HepG2 (cell line): ENCODE results near the gene ZNF77. TPM values are rescaled to one million over a fixed set of nuclear protein-coding genes. Genes with fewer than 3 reads are reported as not detected.

Experiments
- BHLHE40 ChIP-seq: IDR thresholded peaks from 2 replicates; pipeline ENCODE4 v1.6.1; 2011; ENCODE audit warnings: low read length, improper control_type of control experiment
- CHD4 ChIP-seq: fragments of 200-600 bp; sonication (generic); IDR thresholded peaks from 2 replicates; pipeline ENCODE4 v1.7.0; 2017; ENCODE audit warnings: mild to moderate bottlenecking, low read length, borderline replicate concordance
- ELF1 ChIP-seq: sonication (generic); formaldehyde crosslinking; IDR thresholded peaks from 2 replicates; pipeline ENCODE4 v1.4.0; 2020; ENCODE audit warnings: missing genetic modification reagents
- FOXO1 ChIP-seq: sonication (generic); formaldehyde crosslinking; IDR thresholded peaks from 2 replicates; pipeline ENCODE4 v1.4.0; 2020; ENCODE audit warnings: missing genetic modification reagents
- HNF4A ChIP-seq: sonication (generic); formaldehyde crosslinking; IDR thresholded peaks from 2 replicates; pipeline ENCODE4 v1.4.0; 2020; ENCODE audit warnings: missing genetic modification reagents
- KDM4B ChIP-seq: sonication (generic); formaldehyde crosslinking; IDR thresholded peaks from 2 replicates; pipeline ENCODE4 v1.4.0; 2020; ENCODE audit warnings: missing genetic modification reagents
- MAFF ChIP-seq: IDR thresholded peaks from 2 replicates; pipeline ENCODE4 v1.6.1; 2011; ENCODE audit warnings: low read depth, low read length, improper control_type of control experiment
- MED1 ChIP-seq: sonication (generic); formaldehyde crosslinking; IDR thresholded peaks from 2 replicates; pipeline ENCODE4 v1.4.0; 2020; ENCODE audit warnings: missing genetic modification reagents
- MXI1 ChIP-seq: IDR thresholded peaks from 3 replicates; pipeline ENCODE4 v1.6.1; 2012; ENCODE audit warnings: low read depth, low read length, inconsistent platforms, borderline replicate concordance
- NONO ChIP-seq, 2 experiments: fragments of 450-650 bp in 1 of 2; sonication (generic) in 1 of 2; formaldehyde crosslinking in 1 of 2; IDR thresholded peaks in 1 of 2; conservative IDR thresholded peaks in 1 of 2; 2 replicates each; pipeline versions ENCODE4 v1.6.1 to v1.8.0; 2017 to 2022; ENCODE audit warnings: mild to moderate bottlenecking in 1 of 2, missing genetic modification reagents in 1 of 2, moderate library complexity in 1 of 2
- RBFOX2 ChIP-seq: fragments of 200-400 bp; formaldehyde crosslinking; IDR thresholded peaks from 2 replicates; pipeline ENCODE4 v1.6.1; 2017; ENCODE audit warnings: low read depth, mild to moderate bottlenecking, low read length
- SRSF9 ChIP-seq: fragments of 200-400 bp; formaldehyde crosslinking; IDR thresholded peaks from 2 replicates; pipeline ENCODE4 v1.6.1; 2018; ENCODE audit warnings: borderline replicate concordance, mild to moderate bottlenecking, low read depth, low read length; ENCODE audit not compliant: insufficient read depth, poor library complexity, severe bottlenecking
- YEATS2 ChIP-seq: sonication (generic); formaldehyde crosslinking; IDR thresholded peaks from 2 replicates; pipeline ENCODE4 v1.4.0; 2020; ENCODE audit warnings: missing genetic modification reagents, borderline replicate concordance
- ZBTB38 ChIP-seq: sonication (generic); formaldehyde crosslinking; IDR thresholded peaks from 2 replicates; pipeline ENCODE4 v1.5.1; 2020; ENCODE audit warnings: mild to moderate bottlenecking, missing genetic modification reagents
- ZMYM3 ChIP-seq: sonication (generic); formaldehyde crosslinking; IDR thresholded peaks from 2 replicates; pipeline ENCODE4 v1.5.1; 2020; ENCODE audit warnings: mild to moderate bottlenecking, missing genetic modification reagents
- ZNF124 ChIP-seq: sonication (generic); formaldehyde crosslinking; IDR thresholded peaks from 2 replicates; pipeline ENCODE4 v1.4.0; 2020; ENCODE audit warnings: missing genetic modification reagents
- ZNF333 ChIP-seq: sonication (generic); formaldehyde crosslinking; IDR thresholded peaks from 2 replicates; pipeline ENCODE4 v1.4.0; 2020; ENCODE audit warnings: mild to moderate bottlenecking, missing genetic modification reagents, borderline replicate concordance
- ZNF83 ChIP-seq: sonication (generic); formaldehyde crosslinking; IDR thresholded peaks from 2 replicates; pipeline ENCODE4 v1.4.0; 2020; ENCODE audit warnings: missing genetic modification reagents, mild to moderate bottlenecking, borderline replicate concordance
- ZNF839 ChIP-seq: sonication (generic); formaldehyde crosslinking; IDR thresholded peaks from 2 replicates; pipeline ENCODE4 v1.4.0; 2020; ENCODE audit warnings: missing genetic modification reagents, mild to moderate bottlenecking, borderline replicate concordance
- polyA plus RNA-seq, 8 experiments: library from polyadenylated mRNA; depleted of rRNA in 3 of 8; stranded (reverse) in 7 of 8; unstranded in 1 of 8; fragments of >200 nt; fragmentation: Illumina TruSeq in 4 of 8; extraction: Trizol in 4 of 8; gene quantifications; 2 replicates each; pipeline versions ENCODE4 v1.2.1 to v1.2.3, GENCODE V29; 2011 to 2016; ENCODE audit warnings: low read depth in 4 of 8, missing spikeins in 1 of 8, mixed read lengths in 1 of 8; ENCODE audit not compliant: insufficient read depth in 1 of 8
- total RNA-seq, 5 experiments: library from RNA; depleted of rRNA; stranded (reverse); fragments of >200 nt; fragmentation: Illumina TruSeq; extraction: Trizol; gene quantifications; 2 replicates each; pipeline ENCODE4 v1.2.3, GENCODE V29; 2016; ENCODE audit warnings: low read depth in 1 of 5
- TF ChIP-seq, protein P1 (sequence below): sonication (generic); formaldehyde crosslinking; IDR thresholded peaks from 2 replicates; pipeline ENCODE4 v1.5.1; 2020; ENCODE audit warnings: missing genetic modification reagents, mild to moderate bottlenecking, borderline replicate concordance
- TF ChIP-seq, protein P2 (sequence below): sonication (generic); formaldehyde crosslinking; IDR thresholded peaks from 2 replicates; pipeline ENCODE4 v1.5.0; 2020; ENCODE audit warnings: missing genetic modification reagents, mild to moderate bottlenecking, borderline replicate concordance
- TF ChIP-seq, protein P3 (sequence below): sonication (generic); formaldehyde crosslinking; IDR thresholded peaks from 2 replicates; pipeline ENCODE4 v1.4.0; 2020; ENCODE audit warnings: missing genetic modification reagents
- TF ChIP-seq, protein P4 (sequence below): fragments of 450-650 bp; IDR thresholded peaks from 2 replicates; pipeline ENCODE4 v1.6.1; 2017

Gene ZNF77
- total and polyA plus RNA-seq, 2 of the 13 experiments (the other 11 are each of a cell fraction or from before 2014, with no cell fraction given): 7.1 to 11.5 TPM

DNA sequence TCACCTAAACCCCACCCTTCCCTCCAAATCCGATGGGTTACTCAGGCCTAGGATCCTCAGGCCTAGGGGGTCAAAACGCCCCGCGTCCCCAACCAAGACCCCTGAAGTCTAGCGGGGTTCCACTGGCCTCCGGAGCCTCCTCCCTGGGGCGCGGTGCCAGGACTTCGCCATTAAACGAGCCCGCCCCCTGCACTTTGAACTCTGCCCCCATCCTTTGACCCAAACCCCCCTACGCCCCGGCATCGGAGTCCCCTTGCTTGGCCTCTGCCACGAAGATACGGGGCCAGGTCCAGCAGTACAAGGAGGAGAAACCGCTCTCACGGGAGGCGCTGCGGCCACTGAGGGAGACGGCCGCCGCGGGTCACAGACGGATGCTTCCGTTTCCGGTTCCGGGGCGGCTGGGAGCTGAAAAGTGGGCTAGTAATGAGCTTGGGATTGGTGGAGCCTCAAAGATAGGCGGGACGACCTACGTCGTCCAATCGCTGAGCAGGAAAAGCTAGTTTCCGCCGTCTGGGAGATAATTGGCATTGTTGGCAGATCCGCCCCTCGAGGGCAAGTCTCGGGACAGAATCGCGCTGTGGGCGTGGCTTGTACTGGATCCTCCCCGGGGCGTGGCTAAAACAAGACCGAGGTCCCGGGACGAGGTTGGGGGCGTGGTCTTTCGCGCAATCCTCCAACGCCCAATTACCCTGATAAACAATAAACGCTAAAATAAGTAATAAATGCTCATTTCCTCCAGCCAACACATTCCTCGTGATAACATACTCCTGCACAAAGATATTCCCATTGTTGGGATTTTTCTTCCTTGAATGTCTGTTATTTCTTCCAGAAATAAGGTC lies 5.7 kb upstream of the ZNF77 start (continued):
- TF ChIP-seq, protein P1, sequence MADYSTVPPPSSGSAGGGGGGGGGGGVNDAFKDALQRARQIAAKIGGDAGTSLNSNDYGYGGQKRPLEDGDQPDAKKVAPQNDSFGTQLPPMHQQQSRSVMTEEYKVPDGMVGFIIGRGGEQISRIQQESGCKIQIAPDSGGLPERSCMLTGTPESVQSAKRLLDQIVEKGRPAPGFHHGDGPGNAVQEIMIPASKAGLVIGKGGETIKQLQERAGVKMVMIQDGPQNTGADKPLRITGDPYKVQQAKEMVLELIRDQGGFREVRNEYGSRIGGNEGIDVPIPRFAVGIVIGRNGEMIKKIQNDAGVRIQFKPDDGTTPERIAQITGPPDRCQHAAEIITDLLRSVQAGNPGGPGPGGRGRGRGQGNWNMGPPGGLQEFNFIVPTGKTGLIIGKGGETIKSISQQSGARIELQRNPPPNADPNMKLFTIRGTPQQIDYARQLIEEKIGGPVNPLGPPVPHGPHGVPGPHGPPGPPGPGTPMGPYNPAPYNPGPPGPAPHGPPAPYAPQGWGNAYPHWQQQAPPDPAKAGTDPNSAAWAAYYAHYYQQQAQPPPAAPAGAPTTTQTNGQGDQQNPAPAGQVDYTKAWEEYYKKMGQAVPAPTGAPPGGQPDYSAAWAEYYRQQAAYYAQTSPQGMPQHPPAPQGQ (CRISPR knock-in tag): no peak
- TF ChIP-seq, protein P2, sequence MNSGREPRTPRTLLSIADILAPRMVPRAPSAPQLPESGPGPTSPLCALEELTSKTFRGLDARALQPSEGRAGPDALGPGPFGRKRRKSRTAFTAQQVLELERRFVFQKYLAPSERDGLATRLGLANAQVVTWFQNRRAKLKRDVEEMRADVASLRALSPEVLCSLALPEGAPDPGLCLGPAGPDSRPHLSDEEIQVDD (CRISPR knock-in tag): no peak
- TF ChIP-seq ZNF333 (CRISPR knock-in tag) (0 out of 2 replicates have a peak, but pooled peaks have one; percentile 47), ZMYM3 (CRISPR knock-in tag) (peak; percentile 43; the same call in 1 of the 2 replicates), CHD4 (no peak), RBFOX2 (peak; percentile 91), MAFF (no peak), KDM4B (CRISPR knock-in tag) (no peak), ZNF124 (CRISPR knock-in tag) (no peak), MXI1 (peak; percentile 79; the same call in 1 of the 3 replicates), SRSF9 (no peak), MED1 (CRISPR knock-in tag) (peak; percentile 30), ZNF839 (CRISPR knock-in tag) (peak; percentile 99), HNF4A (CRISPR knock-in tag) (peak; percentile 73), ZNF83 (CRISPR knock-in tag) (no peak), FOXO1 (no peak), BHLHE40 (no peak; the same call in 1 of the 2 replicates), NONO (IDR thresholded peaks at IDR 0.05) (no peak), NONO (CRISPR knock-in tag; conservative IDR thresholded peaks at IDR 0.05) (no peak), ELF1 (CRISPR knock-in tag) (peak; percentile 87), YEATS2 (peak; percentile 85), ZBTB38 (CRISPR knock-in tag) (peak; percentile 56; the same call in 1 of the 2 replicates)
- TF ChIP-seq, protein P3, sequence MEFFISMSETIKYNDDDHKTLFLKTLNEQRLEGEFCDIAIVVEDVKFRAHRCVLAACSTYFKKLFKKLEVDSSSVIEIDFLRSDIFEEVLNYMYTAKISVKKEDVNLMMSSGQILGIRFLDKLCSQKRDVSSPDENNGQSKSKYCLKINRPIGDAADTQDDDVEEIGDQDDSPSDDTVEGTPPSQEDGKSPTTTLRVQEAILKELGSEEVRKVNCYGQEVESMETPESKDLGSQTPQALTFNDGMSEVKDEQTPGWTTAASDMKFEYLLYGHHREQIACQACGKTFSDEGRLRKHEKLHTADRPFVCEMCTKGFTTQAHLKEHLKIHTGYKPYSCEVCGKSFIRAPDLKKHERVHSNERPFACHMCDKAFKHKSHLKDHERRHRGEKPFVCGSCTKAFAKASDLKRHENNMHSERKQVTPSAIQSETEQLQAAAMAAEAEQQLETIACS (CRISPR knock-in tag): no peak
- TF ChIP-seq, protein P4, sequence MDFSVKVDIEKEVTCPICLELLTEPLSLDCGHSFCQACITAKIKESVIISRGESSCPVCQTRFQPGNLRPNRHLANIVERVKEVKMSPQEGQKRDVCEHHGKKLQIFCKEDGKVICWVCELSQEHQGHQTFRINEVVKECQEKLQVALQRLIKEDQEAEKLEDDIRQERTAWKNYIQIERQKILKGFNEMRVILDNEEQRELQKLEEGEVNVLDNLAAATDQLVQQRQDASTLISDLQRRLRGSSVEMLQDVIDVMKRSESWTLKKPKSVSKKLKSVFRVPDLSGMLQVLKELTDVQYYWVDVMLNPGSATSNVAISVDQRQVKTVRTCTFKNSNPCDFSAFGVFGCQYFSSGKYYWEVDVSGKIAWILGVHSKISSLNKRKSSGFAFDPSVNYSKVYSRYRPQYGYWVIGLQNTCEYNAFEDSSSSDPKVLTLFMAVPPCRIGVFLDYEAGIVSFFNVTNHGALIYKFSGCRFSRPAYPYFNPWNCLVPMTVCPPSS: no peak
